GM12878 (cell line): ENCODE results near the gene CRIM1. TPM values are rescaled to one million over a fixed set of nuclear protein-coding genes. Genes with fewer than 3 reads are reported as not detected.

Experiments used
- ETV6 ChIP-seq, 2 experiments: fragments of 450-650 bp in 1 of 2; IDR thresholded peaks in 1 of 2; conservative IDR thresholded peaks in 1 of 2; 2 replicates each; pipeline ENCODE4 v1.6.1; 2014; ENCODE audit warnings: antibody characterized with exemption in 1 of 2, borderline replicate concordance in 1 of 2, low read depth in 1 of 2, mild to moderate bottlenecking in 1 of 2, moderate library complexity in 1 of 2
- HDAC2 ChIP-seq: fragments of 200-600 bp; sonication (generic); IDR thresholded peaks from 2 replicates; pipeline ENCODE4 v1.6.1; 2017
- IKZF1 ChIP-seq: fragments of 450-650 bp; conservative IDR thresholded peaks from 2 replicates; pipeline ENCODE4 v1.6.1; 2017; ENCODE audit warnings: antibody characterized with exemption, mild to moderate bottlenecking
- MAX ChIP-seq: IDR thresholded peaks from 2 replicates; pipeline ENCODE4 v1.6.1; 2012; ENCODE audit warnings: low read depth, low read length, improper control_type of control experiment
- MLLT1 ChIP-seq: fragments of 450-650 bp; IDR thresholded peaks from 2 replicates; pipeline ENCODE4 v1.6.1; 2016; ENCODE audit warnings: mild to moderate bottlenecking
- NR2C2 ChIP-seq: IDR thresholded peaks from 2 replicates; pipeline ENCODE4 v1.6.1; 2011; ENCODE audit warnings: borderline replicate concordance, low read depth; ENCODE audit not compliant: control insufficient read depth, insufficient read length
- RELA ChIP-seq: fragments of 450-650 bp; IDR thresholded peaks from 2 replicates; pipeline ENCODE4 v1.8.0; 2014; ENCODE audit warnings: borderline replicate concordance; ENCODE audit not compliant: partially characterized antibody
- RFX5 ChIP-seq: IDR thresholded peaks from 2 replicates; pipeline ENCODE4 v1.6.1; 2011; ENCODE audit warnings: low read depth, low read length, improper control_type of control experiment
- RUNX3 ChIP-seq: IDR thresholded peaks from 2 replicates; pipeline ENCODE4 v1.6.1; 2012; ENCODE audit warnings: low read length, inconsistent platforms
- SREBF2 ChIP-seq: IDR thresholded peaks from 2 replicates; pipeline ENCODE4 v1.6.1; 2012; ENCODE audit warnings: mild to moderate bottlenecking, low read length
- SUPT20H ChIP-seq: IDR thresholded peaks from 2 replicates; pipeline ENCODE4 v1.6.1; 2011; ENCODE audit warnings: low read depth, mild to moderate bottlenecking, low read length, moderate library complexity, borderline replicate concordance; ENCODE audit not compliant: control insufficient read depth
- polyA plus RNA-seq, 11 experiments: library from polyadenylated mRNA; depleted of rRNA in 4 of 11; unstranded in 6 of 11; stranded (reverse) in 5 of 11; fragments of >200 nt; fragmentation: Nextera tagmentation in 4 of 11; fragmentation: Illumina TruSeq in 1 of 11; extraction: Ambion mirVana in 4 of 11; extraction: Trizol in 1 of 11; gene quantifications; 1 replicate in 1 of 11; 2 replicates in 10 of 11; pipeline versions ENCODE4 v1.2.1 to v1.2.3, GENCODE V29; 2011 to 2016; ENCODE audit warnings: inconsistent platforms in 2 of 11, missing spikeins in 2 of 11, low read depth in 1 of 11
- total RNA-seq, 4 experiments: library from RNA; depleted of rRNA in 3 of 4; stranded (reverse); fragments of >200 nt in 3 of 4; fragmentation: Illumina TruSeq in 1 of 4; extraction: Trizol in 1 of 4; gene quantifications; 2 replicates each; pipeline versions ENCODE4 v1.2.1 to v1.2.3, GENCODE V29; 2013 to 2021

The CRIM1 gene
- total and polyA plus RNA-seq, 10 of the 15 experiments (the other 5 are each of a cell fraction or from before 2014, with no cell fraction given) = 0.42 to 7.4 (median 3.1) TPM

- TF ChIP-seq MAX = 0 out of 2 replicates have a peak, but pooled peaks have one; percentile 44
- no peak for TF ChIP-seq HDAC2
- TF ChIP-seq RELA = no peak
- 0 out of 2 replicates have a peak, but pooled peaks have one; percentile 55 for TF ChIP-seq IKZF1
- TF ChIP-seq SUPT20H = no peak
- no peak for TF ChIP-seq SREBF2
- peak; percentile 26; the same call in 1 of the 2 replicates for TF ChIP-seq MLLT1
- TF ChIP-seq RFX5 = no peak
- TF ChIP-seq RUNX3 = peak; percentile 50
- TF ChIP-seq ETV6 (conservative IDR thresholded peaks at IDR 0.05 in 1 of 2, IDR thresholded peaks at IDR 0.05 in 1 of 2; ENCODE audit: borderline replicate concordance in 1 of 2, low read depth in 1 of 2) = peak in 1 of 2 experiments; percentile 30; a peak in 1 of 4 replicates
- no peak for TF ChIP-seq NR2C2
Measured at GRCh38 chr2:36356990-36357846, 1.6 kb downstream of the CRIM1 start (continued).
